K562 (cell line): Measurements from ENCODE around the gene NCAM2. TPM values are rescaled to one million over a fixed set of nuclear protein-coding genes. Genes with fewer than 3 reads are reported as not detected.
A peak's percentile ranks its signal among the peaks of the same experiment; 100 is the strongest.

Source experiments
- ATAC-seq: fragments of 200-7000 bp; cut with Tn5 transposase; 3 replicates; pipeline ENCODE4 v1.9.1; 2020; ENCODE audit warnings: moderate library complexity
- BruUV-seq: library from RNA; stranded (reverse); fragments of 400-500 nt; replicated peaks from 2 replicates; lab custom pipeline; 2021; lab: Mats Ljungman, UMichigan
- CTCF ChIA-PET: fragments of 300-600 bp; formaldehyde crosslinking; extraction: SDS; loops from one replicate; lab custom pipeline; 2021; ENCODE audit warnings: low intra/inter-chr PET ratio; lab: Yijun Ruan, JAX
- POLR2A ChIA-PET: fragments of 300-600, 350-650 bp; sonication (Branson Sonifier 250); formaldehyde crosslinking; extraction: SDS; loops from one replicate; lab custom pipeline; 2021; ENCODE audit warnings: antibody characterized with exemption, inconsistent platforms; lab: Yijun Ruan, JAX
- DNase-seq, 4 experiments: peaks; one replicate each; pipeline versions ENCODE4 v3.0.0 to v3.0.0-alpha.2; 2011 to 2018; ENCODE audit warnings: low spot score in 3 of 4, mixed read lengths in 3 of 4; ENCODE audit errors: extremely low read depth in 1 of 4
- FAIRE-seq: peaks from 2 replicates; lab custom pipeline; 2011; peaks lifted over from hg19 to GRCh38; lab: Jason Lieb, UNC
- H2AFZ ChIP-seq: 2 replicates; pipeline ENCODE4 v1.6.0; 2011; ENCODE audit warnings: low read depth, low read length, control low read depth, inconsistent platforms
- H3K27ac ChIP-seq: fragments of 200-600 bp; 3 replicates; pipeline ENCODE4 v1.8.0; 2011; ENCODE audit warnings: low read depth, mild to moderate bottlenecking, control low read depth, inconsistent platforms, low read length, moderate library complexity, mixed read lengths; ENCODE audit errors: extremely low read depth
- H3K27me3 ChIP-seq, 2 experiments: fragments of 300-600 bp in 1 of 2; 2 replicates in 1 of 2; 3 replicates in 1 of 2; pipeline versions ENCODE4 v1.6.0 to v1.8.0; 2011; ENCODE audit warnings: inconsistent platforms in 2 of 2, low read length in 2 of 2, mild to moderate bottlenecking in 1 of 2, mixed read lengths in 1 of 2, moderate library complexity in 1 of 2; ENCODE audit not compliant: control insufficient read depth in 2 of 2, insufficient read depth in 2 of 2
- H3K36me3 ChIP-seq: fragments of 300-600 bp; 3 replicates; pipeline ENCODE4 v1.8.0; 2011; ENCODE audit warnings: mild to moderate bottlenecking, low read length, inconsistent platforms; ENCODE audit not compliant: control insufficient read depth, insufficient read depth
- H3K4me1 ChIP-seq, 2 experiments: fragments of 200-600 bp in 1 of 2; replicated peaks in 1 of 2; 2 replicates in 1 of 2; 3 replicates in 1 of 2; pipeline versions ENCODE4 v1.5.1 to v1.8.0; 2011; ENCODE audit warnings: inconsistent platforms in 2 of 2, low read length in 2 of 2, mild to moderate bottlenecking in 1 of 2, mixed read lengths in 1 of 2, moderate library complexity in 1 of 2; ENCODE audit not compliant: control insufficient read depth in 2 of 2, insufficient read depth in 2 of 2
- H3K4me2 ChIP-seq: 2 replicates; pipeline ENCODE4 v1.6.1; 2011; ENCODE audit warnings: low read length, control low read depth, inconsistent platforms, mixed read lengths; ENCODE audit not compliant: insufficient read depth
- H3K4me3 ChIP-seq: fragments of 200-600 bp; sonication (generic), shearing (Covaris generic); 2 replicates; pipeline ENCODE4 v1.5.1; 2016; ENCODE audit warnings: control low read depth, inconsistent platforms
- H3K79me2 ChIP-seq: fragments of 200-600 bp; 3 replicates; pipeline ENCODE4 v1.8.0; 2011; ENCODE audit warnings: low read length, inconsistent platforms; ENCODE audit not compliant: control insufficient read depth, insufficient read depth
- H3K9ac ChIP-seq, 2 experiments: 2 replicates each; pipeline versions ENCODE4 v1.6.0 to v1.6.1; 2011; ENCODE audit warnings: low read depth in 2 of 2, low read length in 2 of 2, control low read depth in 1 of 2, inconsistent platforms in 1 of 2, mild to moderate bottlenecking in 1 of 2, mixed read lengths in 1 of 2; ENCODE audit not compliant: insufficient read depth in 1 of 2
- H3K9me1 ChIP-seq: one replicate; pipeline ENCODE4 v1.6.0; 2011; ENCODE audit warnings: inconsistent platforms, mild to moderate bottlenecking, low read length, moderate library complexity; ENCODE audit not compliant: control insufficient read depth, insufficient read depth
- H3K9me3 ChIP-seq: replicated peaks from 2 replicates; pipeline ENCODE4 v1.5.1; 2011; ENCODE audit warnings: low read depth, low read length, inconsistent platforms; ENCODE audit not compliant: control insufficient read depth, insufficient read depth
- H4K20me1 ChIP-seq: replicated peaks from 2 replicates; pipeline ENCODE4 v1.6.1; 2011; ENCODE audit warnings: low read length, inconsistent platforms, mixed read lengths; ENCODE audit not compliant: control insufficient read depth, insufficient read depth
- ARID3A ChIP-seq: IDR thresholded peaks from 2 replicates; pipeline ENCODE4 v1.6.1; 2012; ENCODE audit warnings: low read depth, low read length, improper control_type of control experiment, borderline replicate concordance
- ARNT ChIP-seq, 2 experiments: fragments of 450-650 bp; IDR thresholded peaks; 2 replicates each; pipeline ENCODE4 v1.6.1; 2016; ENCODE audit warnings: mild to moderate bottlenecking in 1 of 2
- CCAR2 ChIP-seq: fragments of 200-400 bp; formaldehyde crosslinking; IDR thresholded peaks from 2 replicates; pipeline ENCODE4 v1.6.1; 2017; ENCODE audit warnings: mild to moderate bottlenecking, low read depth, low read length
- CEBPG ChIP-seq, 3 experiments: fragments of 200-800 bp in 1 of 3; sonication (Bioruptor generic) in 1 of 3; sonication (generic) in 1 of 3; formaldehyde crosslinking in 1 of 3; IDR thresholded peaks in 2 of 3; conservative IDR thresholded peaks in 1 of 3; 2 replicates each; pipeline versions ENCODE4 v1.6.1 to v1.8.0; 2016 to 2022; ENCODE audit warnings: missing compliant biosample characterization in 2 of 3, missing genetic modification characterization in 2 of 3, mild to moderate bottlenecking in 1 of 3, missing genetic modification reagents in 1 of 3
- EGR1 ChIP-seq: fragments of 450-650 bp; conservative IDR thresholded peaks from 2 replicates; pipeline ENCODE4 v1.6.1; 2017; ENCODE audit warnings: mild to moderate bottlenecking
- FOSL1 ChIP-seq: fragments of 200-800 bp; sonication (Bioruptor generic); conservative IDR thresholded peaks from 2 replicates; pipeline ENCODE4 v1.6.1; 2016; ENCODE audit warnings: missing genetic modification characterization, missing compliant biosample characterization
- FOXA3 ChIP-seq, 2 experiments: fragments of 450-650 bp in 1 of 2; sonication (generic) in 1 of 2; formaldehyde crosslinking; IDR thresholded peaks in 1 of 2; conservative IDR thresholded peaks in 1 of 2; 2 replicates each; pipeline versions ENCODE4 v1.4.0 to v1.8.0; 2020 to 2022; ENCODE audit warnings: mild to moderate bottlenecking in 2 of 2, missing genetic modification reagents in 1 of 2
- JUND ChIP-seq, 2 experiments: IDR thresholded peaks; 2 replicates in 1 of 2; 3 replicates in 1 of 2; pipeline ENCODE4 v1.6.1; 2011; ENCODE audit warnings: borderline replicate concordance in 2 of 2, low read depth in 2 of 2, low read length in 2 of 2, improper control_type of control experiment in 1 of 2, missing biosample characterization in 1 of 2, missing genetic modification characterization in 1 of 2, missing genetic modification reagents in 1 of 2
- NRF1 ChIP-seq, 2 experiments: fragments of 450-650 bp; IDR thresholded peaks in 1 of 2; conservative IDR thresholded peaks in 1 of 2; 2 replicates each; pipeline ENCODE4 v1.6.1; 2014; ENCODE audit warnings: mild to moderate bottlenecking in 2 of 2
- RCOR1 ChIP-seq, 2 experiments: IDR thresholded peaks; 2 replicates each; pipeline ENCODE4 v1.6.1; 2012; ENCODE audit warnings: low read depth in 2 of 2, low read length in 2 of 2, borderline replicate concordance in 1 of 2, improper control_type of control experiment in 1 of 2
- SUPT5H ChIP-seq: fragments of 450-650 bp; IDR thresholded peaks from 2 replicates; pipeline ENCODE4 v1.6.1; 2016
- TAL1 ChIP-seq: fragments of 450-650 bp; IDR thresholded peaks from 2 replicates; pipeline ENCODE4 v1.6.1; 2016; ENCODE audit warnings: mild to moderate bottlenecking
- TFE3 ChIP-seq: fragments of 450-650 bp; formaldehyde crosslinking; IDR thresholded peaks from 2 replicates; pipeline ENCODE4 v1.4.0; 2020; ENCODE audit warnings: mild to moderate bottlenecking, mixed read lengths
- ZHX1 ChIP-seq: fragments of 150-350 bp; conservative IDR thresholded peaks from 2 replicates; pipeline ENCODE4 v1.6.1; 2014; ENCODE audit warnings: low read length
- WGBS: fragments of 100-300 bp; shearing (Covaris generic); methylation state at CpG from one replicate; pipeline ENCODE4 v1.1.6; 2016; ENCODE audit warnings: low coverage, mixed read lengths; ENCODE audit not compliant: insufficient coverage; ENCODE audit errors: missing lambda C conversion rate; 5-methylcytosine and 5-hydroxymethylcytosine counted together
- in situ Hi-C: fragments of 300-500 bp; cut with MboI; formaldehyde crosslinking; loops from 4 replicates; pipeline ENCODE4 v1.15.0; 2018; ENCODE audit warnings: inconsistent platforms, mixed read lengths
- intact Hi-C: fragments of 100-400 bp; cut with micrococcal nuclease; formaldehyde crosslinking; loops from 2 replicates; pipeline ENCODE4 v1.14.2; 2022
- polyA plus RNA-seq, 8 experiments: library from polyadenylated mRNA; depleted of rRNA in 4 of 8; stranded (reverse) in 5 of 8; unstranded in 3 of 8; fragments of >200 nt; fragmentation: Nextera tagmentation in 2 of 8; fragmentation: Illumina TruSeq in 1 of 8; extraction: Ambion mirVana in 2 of 8; extraction: Trizol in 1 of 8; gene quantifications; 2 replicates each; pipeline versions ENCODE4 v1.2.1 to v1.2.3, GENCODE V29; 2011 to 2014; ENCODE audit warnings: inconsistent platforms in 1 of 8, missing spikeins in 1 of 8
- total RNA-seq, 7 experiments: library from RNA; depleted of rRNA in 6 of 7; stranded (reverse); fragments of >200 nt in 6 of 7; fragmentation: Illumina TruSeq in 2 of 7; extraction: Trizol in 2 of 7; gene quantifications; 2 replicates each; pipeline versions ENCODE4 v1.2.1 to v1.2.3, GENCODE V29; 2011 to 2021; ENCODE audit warnings: low replicate concordance in 1 of 7

NCAM2 gene
- total and polyA plus RNA-seq, 9 of the 15 experiments (the other 6 are each of a cell fraction or from before 2014, with no cell fraction given), result 14.0 to 58.2 (median 27.8) TPM

- Histone ChIP-seq H3K36me3 (no peaks in the 10 kb centered on the region), H3K9ac (no peak overlapping the region), H3K27ac (no peak overlapping the region), H4K20me1 (no peaks in the 10 kb centered on the region), H3K79me2 (no peaks in the 10 kb centered on the region), H3K9me1 (no peaks in the 10 kb centered on the region), H3K4me3 (no peak overlapping the region), H3K4me2 (no peak overlapping the region), H2AFZ (no peak overlapping the region), H3K27me3 (no peaks in the 10 kb centered on the region), H3K9me3 (no peaks in the 10 kb centered on the region), H3K4me1 (no peaks in the 10 kb centered on the region)
- in situ Hi-C loops (loop anchor here (10.0 to 25.0 kb wide), 4 partner anchors 101 to 1784 kb away; no protein-coding TSS in a partner anchor), intact Hi-C loops (loop anchor here (1.0 to 5.0 kb wide), 4 partner anchors 99 to 1789 kb away; no protein-coding TSS in a partner anchor)
- POLR2A ChIA-PET, result interaction anchor here (1.2 kb wide), 1 partner anchor 11 kb away, joined by 4 read pairs; no protein-coding TSS in a partner anchor
- ATAC-seq, result peak; percentile 78
- CTCF ChIA-PET, result interaction anchor here (1.2 to 2.3 kb wide), 4 partner anchors 98 to 1788 kb away, joined by 7 to 13 read pairs (median 9); no protein-coding TSS in a partner anchor
- BruUV-seq, result no TSS peak
- FAIRE-seq, result peak; percentile 67
- DNase-seq, result peak; percentile 31 to 64 (median 50)
- 4% methylated on average over 4 of the region's 4 CpGs for WGBS
- TF ChIP-seq EGR1, result no peak
- TF ChIP-seq CCAR2, result no peak
- TF ChIP-seq SUPT5H, result no peak
- no peak for TF ChIP-seq FOSL1 (tag)
- no peak for TF ChIP-seq ZHX1
- TF ChIP-seq TAL1, result no peak
- peak in 1 of 2 experiments; percentile 44; a peak in 1 of 4 replicates for TF ChIP-seq ARNT (IDR thresholded peaks at IDR 0.05)
- TF ChIP-seq ARID3A, result peak; percentile 29; the same call in 1 of the 2 replicates
- TF ChIP-seq RCOR1 (IDR thresholded peaks at IDR 0.05; ENCODE audit: borderline replicate concordance in 1 of 2, low read depth in 2 of 2, low read length in 2 of 2), result no peak
- no peak for TF ChIP-seq TFE3
- peak; percentile 48; the same call in 1 of the 2 replicates for TF ChIP-seq JUND (IDR thresholded peaks at IDR 0.05; ENCODE audit: borderline replicate concordance, low read depth, low read length)
- TF ChIP-seq JUND (tag; IDR thresholded peaks at IDR 0.05; ENCODE audit: borderline replicate concordance, low read depth, low read length), result no peak
- peak; percentile 74 for TF ChIP-seq CEBPG (CRISPR knock-in tag; IDR thresholded peaks at IDR 0.05)
- TF ChIP-seq CEBPG (tag; conservative IDR thresholded peaks at IDR 0.05 in 1 of 2, IDR thresholded peaks at IDR 0.05 in 1 of 2), result peak; percentile 75 to 84
- TF ChIP-seq NRF1 (conservative IDR thresholded peaks at IDR 0.05 in 1 of 2, IDR thresholded peaks at IDR 0.05 in 1 of 2), result no peak
- no peak for TF ChIP-seq FOXA3 (CRISPR knock-in tag; conservative IDR thresholded peaks at IDR 0.05 in 1 of 2, IDR thresholded peaks at IDR 0.05 in 1 of 2)
These were observed 5.5 kb downstream of the NCAM2 start for GRCh38 chr21:21003701-21004100.
